OCI-LY7 (cell line): ENCODE data around the gene CPNE4. TPM values are rescaled to one million over a fixed set of nuclear protein-coding genes. Genes with fewer than 3 reads are reported as not detected.

Source experiments
- BruUV-seq: library from RNA; stranded (reverse); fragments of 400-500 nt; replicated peaks from 2 replicates; lab custom pipeline; 2021; lab: Mats Ljungman, UMichigan
- CTCF ChIA-PET: fragments of 300-600 bp; sonication (Branson Sonifier 250); formaldehyde crosslinking; loops from one replicate; lab custom pipeline; 2022; ENCODE audit warnings: antibody characterized with exemption; ENCODE audit not compliant: unreplicated experiment; lab: Charles Lee
- POLR2A ChIA-PET: fragments of 300-600 bp; sonication (Branson Sonifier 250); formaldehyde crosslinking; loops from one replicate; lab custom pipeline; 2022; ENCODE audit warnings: antibody characterized with exemption; lab: Charles Lee
- DNase-seq: peaks from one replicate; pipeline ENCODE4 v3.0.0-alpha.2; 2015; ENCODE audit warnings: low spot score
- H2AFZ ChIP-seq: fragments of 200-600 bp; sonication (generic), shearing (Covaris generic); 2 replicates; pipeline ENCODE4 v1.6.1; 2014; ENCODE audit warnings: mild to moderate bottlenecking, antibody characterized with exemption, low read length, moderate library complexity
- H3K27ac ChIP-seq: fragments of 200-600 bp; sonication (generic); 2 replicates; pipeline ENCODE4 v1.5.1; 2014; ENCODE audit warnings: mixed run types, low read depth, mild to moderate bottlenecking, moderate library complexity, low read length, inconsistent platforms; ENCODE audit not compliant: poor library complexity, severe bottlenecking
- H3K36me3 ChIP-seq: fragments of 200-600 bp; sonication (generic); 2 replicates; pipeline ENCODE4 v1.6.1; 2014; ENCODE audit warnings: mild to moderate bottlenecking, antibody characterized with exemption, low read length, moderate library complexity, mixed read lengths; ENCODE audit not compliant: insufficient read depth
- H3K4me1 ChIP-seq: fragments of 200-600 bp; sonication (generic); 2 replicates; pipeline ENCODE4 v1.5.1; 2014; ENCODE audit warnings: mild to moderate bottlenecking, low read length; ENCODE audit not compliant: insufficient read depth, poor library complexity, severe bottlenecking
- H3K4me2 ChIP-seq: fragments of 200-600 bp; sonication (generic); 2 replicates; pipeline ENCODE4 v1.6.1; 2014; ENCODE audit warnings: mild to moderate bottlenecking, low read length
- H3K4me3 ChIP-seq: fragments of 200-600 bp; sonication (generic); 2 replicates; pipeline ENCODE4 v1.5.1; 2014; ENCODE audit warnings: mild to moderate bottlenecking, low read depth, low read length; ENCODE audit not compliant: poor library complexity, severe bottlenecking
- H3K79me2 ChIP-seq: fragments of 200-600 bp; sonication (generic); 2 replicates; pipeline ENCODE4 v1.6.1; 2016; ENCODE audit warnings: low read depth, mild to moderate bottlenecking, low read length, moderate library complexity, mixed read lengths; ENCODE audit not compliant: insufficient read depth
- H3K9me2 ChIP-seq: fragments of 200-600 bp; sonication (generic); 2 replicates; pipeline ENCODE4 v1.6.1; 2016; ENCODE audit warnings: mild to moderate bottlenecking, low read length, mixed read lengths; ENCODE audit not compliant: insufficient read depth
- H3K9me3 ChIP-seq: fragments of 200-600 bp; sonication (generic); 2 replicates; pipeline ENCODE4 v1.6.1; 2014; ENCODE audit warnings: mild to moderate bottlenecking, mixed run types, low read length, mixed read lengths
- H4K20me1 ChIP-seq: fragments of 200-600 bp; sonication (generic); 2 replicates; pipeline ENCODE4 v1.6.1; 2014; ENCODE audit warnings: mild to moderate bottlenecking, antibody characterized with exemption, low read length, moderate library complexity, mixed read lengths; ENCODE audit not compliant: insufficient read depth
- EZH2phosphoT487 ChIP-seq: fragments of 200-600 bp; sonication (generic); IDR thresholded peaks from 2 replicates; pipeline ENCODE4 v1.6.1; 2018; ENCODE audit warnings: low read depth, borderline replicate concordance, mild to moderate bottlenecking, mixed run types, antibody characterized with exemption, low read length, moderate library complexity, mixed read lengths
- intact Hi-C: fragments of 100-400 bp; cut with micrococcal nuclease; formaldehyde crosslinking; loops from one replicate; pipeline ENCODE4 v1.10.0; 2022; ENCODE audit not compliant: unreplicated experiment
- total RNA-seq, 2 experiments: library from RNA; depleted of rRNA in 1 of 2; stranded (reverse); fragments of >200 nt in 1 of 2; shearing (Covaris generic) in 1 of 2; gene quantifications; 2 replicates each; pipeline ENCODE4 v1.2.3, GENCODE V29; 2014 to 2022
- TF ChIP-seq, protein P1 (sequence below): fragments of 200-600 bp; sonication (generic); conservative IDR thresholded peaks from 2 replicates; pipeline ENCODE4 v1.5.1; 2014; ENCODE audit warnings: mild to moderate bottlenecking, antibody characterized with exemption, low read length, moderate library complexity, mixed read lengths

CPNE4 gene
- total RNA-seq, 2 experiments from 2014 or later = not detected

DNA sequence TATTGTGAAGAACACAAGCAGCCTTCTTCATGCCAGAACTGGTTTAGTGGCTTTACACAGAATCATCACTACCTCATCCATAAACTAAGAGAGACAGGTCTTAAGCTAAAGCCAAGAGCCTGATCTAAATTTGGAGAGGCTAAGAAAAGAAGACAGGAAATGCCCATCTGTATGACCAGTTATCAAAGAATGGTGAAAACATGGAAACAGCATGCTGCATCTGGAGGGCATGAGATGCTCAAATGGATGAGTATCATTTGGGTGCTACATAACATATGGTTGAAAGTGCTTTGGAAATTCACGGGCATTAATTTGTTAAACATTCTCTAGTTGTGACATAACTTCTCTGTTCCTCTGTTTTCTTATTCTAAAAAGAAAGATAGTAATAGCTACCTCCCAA lies 112.5 kb downstream of the CPNE4 start:
- BruUV-seq = no TSS peak

GRCh38 chr3:131917006-131917405 lies 117.8 kb downstream of the CPNE4 start:
- intact Hi-C loops = no loop called here
- no peak overlapping the region for H2AFZ ChIP-seq
- ChIA-PET POLR2A (no interaction called here), CTCF (no interaction called here)
- H3K27ac ChIP-seq = no peak overlapping the region
- TF ChIP-seq, protein P1, sequence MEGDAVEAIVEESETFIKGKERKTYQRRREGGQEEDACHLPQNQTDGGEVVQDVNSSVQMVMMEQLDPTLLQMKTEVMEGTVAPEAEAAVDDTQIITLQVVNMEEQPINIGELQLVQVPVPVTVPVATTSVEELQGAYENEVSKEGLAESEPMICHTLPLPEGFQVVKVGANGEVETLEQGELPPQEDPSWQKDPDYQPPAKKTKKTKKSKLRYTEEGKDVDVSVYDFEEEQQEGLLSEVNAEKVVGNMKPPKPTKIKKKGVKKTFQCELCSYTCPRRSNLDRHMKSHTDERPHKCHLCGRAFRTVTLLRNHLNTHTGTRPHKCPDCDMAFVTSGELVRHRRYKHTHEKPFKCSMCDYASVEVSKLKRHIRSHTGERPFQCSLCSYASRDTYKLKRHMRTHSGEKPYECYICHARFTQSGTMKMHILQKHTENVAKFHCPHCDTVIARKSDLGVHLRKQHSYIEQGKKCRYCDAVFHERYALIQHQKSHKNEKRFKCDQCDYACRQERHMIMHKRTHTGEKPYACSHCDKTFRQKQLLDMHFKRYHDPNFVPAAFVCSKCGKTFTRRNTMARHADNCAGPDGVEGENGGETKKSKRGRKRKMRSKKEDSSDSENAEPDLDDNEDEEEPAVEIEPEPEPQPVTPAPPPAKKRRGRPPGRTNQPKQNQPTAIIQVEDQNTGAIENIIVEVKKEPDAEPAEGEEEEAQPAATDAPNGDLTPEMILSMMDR = no peak
- no peak for TF ChIP-seq EZH2phosphoT487
- no peaks in the 10 kb centered on the region for H3K9me3 ChIP-seq
- H3K9me2 ChIP-seq = no peaks in the 10 kb centered on the region
- no peaks in the 10 kb centered on the region for H3K36me3 ChIP-seq
- no TSS peak for BruUV-seq
- no peak overlapping the region for H3K4me3 ChIP-seq
- H3K4me1 ChIP-seq = no peaks in the 10 kb centered on the region
- no peaks in the 10 kb centered on the region for H3K79me2 ChIP-seq
- H4K20me1 ChIP-seq = no peaks in the 10 kb centered on the region
- no peak for DNase-seq
- no peak overlapping the region for H3K4me2 ChIP-seq

More for the DNA sequence above, 112.5 kb downstream of the CPNE4 start:
- Histone ChIP-seq H3K4me2 (no peak overlapping the region), H3K4me3 (no peak overlapping the region), H3K79me2 (no peaks in the 10 kb centered on the region), H2AFZ (no peak overlapping the region), H3K9me2 (no peaks in the 10 kb centered on the region), H3K27ac (no peak overlapping the region), H3K36me3 (no peaks in the 10 kb centered on the region), H4K20me1 (no peaks in the 10 kb centered on the region), H3K4me1 (no peaks in the 10 kb centered on the region), H3K9me3 (no peaks in the 10 kb centered on the region)
- no peak for DNase-seq
- CTCF ChIA-PET = no interaction called here
- POLR2A ChIA-PET = no interaction called here
- intact Hi-C loops = no loop called here
- TF ChIP-seq, protein P1 = no peak
- no peak for TF ChIP-seq EZH2phosphoT487

- Histone ChIP-seq H4K20me1 (no peaks in the 10 kb centered on the region), H3K4me1 (no peaks in the 10 kb centered on the region), H3K4me2 (no peak overlapping the region), H3K9me2 (no peaks in the 10 kb centered on the region), H3K27ac (no peak overlapping the region), H2AFZ (no peak overlapping the region), H3K9me3 (no peaks in the 10 kb centered on the region), H3K4me3 (no peak overlapping the region), H3K79me2 (no peaks in the 10 kb centered on the region), H3K36me3 (no peaks in the 10 kb centered on the region)
- no TSS peak for BruUV-seq
- CTCF ChIA-PET = no interaction called here
- intact Hi-C loops = no loop called here
- DNase-seq = no peak
- no peak for TF ChIP-seq EZH2phosphoT487
- TF ChIP-seq, protein P1 = no peak
- POLR2A ChIA-PET = interaction anchor here (1.0 to 1.4 kb wide), 2 partner anchors 10 to 18 kb away, joined by 3 read pairs; no protein-coding TSS in a partner anchor
Observed at GRCh38 chr3:131914090-131914691, 120.6 kb downstream of the CPNE4 start.
